GM19397 (cell line): ENCODE results near the gene TAOK1.

Experiments
- ATAC-seq: cut with Tn5 transposase; IDR thresholded peaks from one replicate; pipeline ENCODE4 v1.9.1; 2021; ENCODE audit warnings: mild to moderate bottlenecking, moderate library complexity; ENCODE audit not compliant: unreplicated experiment

The TAOK1 gene

DNA sequence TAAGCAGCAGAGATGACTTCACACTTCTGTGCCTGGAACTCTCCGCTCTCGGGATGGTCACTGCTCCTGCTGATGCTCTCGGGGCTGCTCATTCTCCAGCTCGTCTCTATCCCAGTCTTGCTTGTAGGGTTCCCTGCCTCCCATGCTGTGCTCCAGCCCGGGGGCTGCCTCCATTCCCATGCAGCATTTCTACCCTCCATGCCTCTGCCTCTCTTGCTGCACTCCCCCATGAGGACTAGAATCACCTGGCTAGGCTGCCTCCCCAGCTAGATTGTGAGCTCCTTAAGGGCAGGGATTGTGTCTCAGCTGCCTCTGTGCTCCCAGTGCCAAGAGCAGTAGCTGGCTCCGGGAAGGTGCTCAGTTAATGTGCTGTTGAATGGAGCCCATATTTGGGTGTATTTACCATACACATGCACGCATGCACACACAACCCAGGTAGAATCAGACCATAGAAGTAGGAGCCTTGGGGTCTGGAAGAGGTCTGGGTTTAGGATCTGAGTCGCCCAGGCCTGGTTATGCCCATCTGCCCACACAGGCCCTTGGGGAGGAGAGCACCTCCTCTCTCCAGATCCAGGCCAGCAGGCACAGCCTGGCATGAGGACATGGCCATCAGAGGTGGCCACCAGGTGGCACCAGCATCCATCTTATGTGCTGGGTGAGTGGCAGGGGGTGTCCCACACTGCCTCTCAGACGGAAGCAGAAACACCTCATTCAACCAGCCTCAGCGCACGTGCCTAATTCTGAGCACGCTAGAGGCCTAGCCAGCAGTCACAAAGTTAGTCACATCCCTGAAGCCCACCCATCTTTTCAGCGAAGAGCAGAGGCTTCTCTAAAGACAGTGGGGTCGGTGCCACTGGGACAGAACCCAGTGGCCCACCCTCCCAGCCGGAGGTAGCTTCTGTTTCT lies 190.0 kb downstream of the TAOK1 start:
- ATAC-seq: peak; percentile 65

DNA sequence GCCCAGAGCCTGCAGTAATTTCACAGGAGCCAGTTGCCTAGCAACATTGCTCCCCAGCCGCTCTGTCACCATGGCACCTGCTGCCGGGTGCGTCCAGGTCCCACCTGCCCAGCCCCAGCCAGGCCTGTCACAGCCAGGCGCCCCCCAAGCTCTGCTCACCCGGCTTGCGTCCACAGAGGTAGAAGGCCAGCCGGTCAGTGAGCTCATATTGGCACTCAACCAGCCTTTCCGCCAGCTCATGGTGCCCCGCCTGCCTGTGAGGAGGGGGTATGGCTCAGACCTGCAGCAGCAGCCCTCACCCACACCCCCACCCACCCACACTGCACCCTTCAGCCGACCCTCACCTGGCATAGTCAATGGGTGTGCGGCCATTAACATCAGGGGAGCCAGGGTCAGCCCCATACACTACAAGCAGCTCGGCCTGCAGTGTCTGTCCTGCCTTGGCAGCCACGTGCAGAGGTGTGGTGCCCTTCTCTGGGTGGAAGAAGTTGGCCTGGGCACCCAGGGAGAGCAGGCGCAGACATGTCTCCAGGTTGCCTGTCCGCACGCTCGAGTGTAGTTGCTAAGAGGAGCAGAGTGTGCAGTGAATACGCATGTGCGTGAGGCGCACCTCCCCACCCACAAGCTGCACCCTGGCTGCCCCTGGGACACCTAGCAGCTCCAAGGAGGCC lies 191.6 kb downstream of the TAOK1 start:
- ATAC-seq: no peak

DNA sequence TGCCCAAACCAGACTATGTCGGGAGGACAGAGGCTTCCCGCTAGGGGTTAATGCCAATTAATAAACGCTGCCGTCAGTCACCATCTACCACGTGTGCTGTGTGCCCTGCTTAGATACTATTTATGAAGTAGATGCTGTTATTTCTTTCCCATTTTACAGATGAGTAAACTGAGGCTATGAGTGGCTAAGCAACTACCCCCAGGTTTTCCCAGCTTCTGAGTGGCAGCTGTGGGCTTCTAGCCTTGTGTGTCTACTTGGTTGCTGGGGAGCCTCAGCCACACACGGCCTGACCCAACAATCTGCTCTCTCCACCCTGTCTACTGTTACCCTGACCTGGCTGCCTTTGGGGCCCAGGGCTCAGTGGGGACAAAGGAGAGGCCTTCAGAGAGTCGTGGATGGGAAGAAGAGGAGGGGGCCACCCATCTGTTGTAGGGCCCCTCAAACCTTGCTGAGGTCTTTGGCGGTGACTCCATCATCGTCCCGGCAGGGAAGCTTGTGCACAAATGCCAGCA lies 192.1 kb downstream of the TAOK1 start:
- ATAC-seq: no peak

DNA sequence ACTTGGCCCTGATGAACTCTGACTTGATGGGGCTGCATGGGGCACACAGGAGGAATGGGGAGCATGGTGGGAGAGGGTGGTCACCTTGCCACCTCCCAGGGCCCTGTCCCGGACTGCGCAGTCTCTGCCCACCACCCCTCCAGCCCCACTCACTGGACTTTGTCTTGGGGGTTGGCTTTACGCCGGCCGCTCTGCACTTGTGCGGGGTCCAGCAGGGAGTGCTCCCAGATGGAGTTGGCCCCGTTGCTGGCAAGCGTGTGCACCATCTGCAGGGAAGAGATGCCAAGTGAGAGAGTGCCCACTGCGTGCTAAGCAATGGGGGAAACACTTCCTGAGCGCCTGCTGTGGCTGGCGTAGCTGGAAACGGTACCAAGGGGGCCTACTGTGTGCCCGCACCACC lies 192.6 kb downstream of the TAOK1 start:
- no peak for ATAC-seq

DNA sequence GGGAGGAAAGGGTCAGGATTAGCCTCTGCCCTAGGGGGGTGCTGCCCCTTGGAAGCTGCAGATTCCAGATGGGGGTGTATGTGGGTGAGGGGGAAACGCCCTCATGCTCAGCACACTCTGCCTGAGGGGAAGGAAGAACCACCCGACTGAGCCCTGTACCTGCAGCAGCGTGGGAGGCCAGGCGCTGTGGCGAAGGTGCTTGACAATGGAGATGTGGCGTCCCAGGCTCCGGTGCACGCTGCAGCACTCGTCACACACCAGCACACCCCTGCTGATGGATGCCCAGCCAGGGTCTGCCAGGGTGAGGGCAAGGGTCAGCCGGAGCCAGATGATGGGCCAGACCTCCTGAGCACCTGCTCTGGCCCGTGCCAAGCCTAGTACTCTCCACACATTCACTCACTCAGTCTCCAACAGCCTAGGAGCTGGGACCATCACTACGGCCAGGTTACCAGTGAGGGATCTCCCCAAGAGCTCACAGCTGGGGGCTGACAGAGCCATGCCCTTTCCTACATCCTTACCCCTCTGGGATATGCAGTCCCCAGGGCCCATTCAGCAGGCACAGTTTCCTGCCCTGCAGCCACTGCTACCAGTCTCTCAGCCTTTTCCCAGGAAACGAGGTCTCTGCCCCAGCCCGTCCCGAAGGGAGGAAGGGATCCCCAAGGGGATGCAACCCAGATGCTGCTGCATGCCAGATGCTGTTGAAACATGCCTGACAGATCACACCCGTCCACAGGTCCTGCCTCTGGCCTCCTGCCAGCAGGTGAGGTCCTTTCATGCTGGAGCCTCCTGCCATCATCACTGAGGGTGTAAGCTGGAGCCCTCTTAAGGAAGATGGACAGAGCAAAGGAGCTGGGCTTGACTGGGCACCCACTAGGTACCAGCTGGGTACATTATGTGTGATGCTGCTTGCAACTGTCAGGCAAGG lies 193.4 kb downstream of the TAOK1 start:
- no peak for ATAC-seq

DNA sequence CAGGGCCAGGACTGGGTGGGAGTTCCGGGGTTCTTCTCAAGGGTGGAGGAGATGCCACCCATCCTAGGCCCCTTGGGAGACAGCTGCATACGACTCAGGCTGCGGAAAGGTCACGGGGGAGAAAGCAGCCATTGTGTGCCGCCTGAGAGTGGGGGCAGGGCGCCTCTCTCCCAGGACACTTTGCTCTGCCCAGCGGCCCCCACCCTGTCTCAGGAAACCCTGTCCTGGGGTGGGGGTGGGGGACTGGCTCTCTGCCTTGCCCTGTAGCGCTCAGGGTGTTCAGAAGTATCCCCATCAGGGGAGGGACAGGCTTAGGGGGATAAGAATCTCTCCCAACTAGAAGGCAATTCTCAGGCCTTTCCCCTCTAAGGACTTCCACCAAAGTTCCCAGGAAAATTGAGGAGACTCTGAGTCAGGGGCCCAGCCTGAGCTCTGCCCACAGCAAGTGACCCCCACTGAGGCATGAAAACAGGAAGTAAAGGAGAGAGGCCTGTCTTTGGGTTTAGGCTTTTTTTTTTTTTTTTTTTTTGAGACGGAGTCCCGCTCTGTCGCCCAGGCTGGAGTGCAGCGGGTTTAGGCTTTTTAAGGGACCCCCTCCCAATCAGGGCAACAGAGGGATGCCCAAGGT lies 194.4 kb downstream of the TAOK1 start:
- ATAC-seq: no peak

DNA sequence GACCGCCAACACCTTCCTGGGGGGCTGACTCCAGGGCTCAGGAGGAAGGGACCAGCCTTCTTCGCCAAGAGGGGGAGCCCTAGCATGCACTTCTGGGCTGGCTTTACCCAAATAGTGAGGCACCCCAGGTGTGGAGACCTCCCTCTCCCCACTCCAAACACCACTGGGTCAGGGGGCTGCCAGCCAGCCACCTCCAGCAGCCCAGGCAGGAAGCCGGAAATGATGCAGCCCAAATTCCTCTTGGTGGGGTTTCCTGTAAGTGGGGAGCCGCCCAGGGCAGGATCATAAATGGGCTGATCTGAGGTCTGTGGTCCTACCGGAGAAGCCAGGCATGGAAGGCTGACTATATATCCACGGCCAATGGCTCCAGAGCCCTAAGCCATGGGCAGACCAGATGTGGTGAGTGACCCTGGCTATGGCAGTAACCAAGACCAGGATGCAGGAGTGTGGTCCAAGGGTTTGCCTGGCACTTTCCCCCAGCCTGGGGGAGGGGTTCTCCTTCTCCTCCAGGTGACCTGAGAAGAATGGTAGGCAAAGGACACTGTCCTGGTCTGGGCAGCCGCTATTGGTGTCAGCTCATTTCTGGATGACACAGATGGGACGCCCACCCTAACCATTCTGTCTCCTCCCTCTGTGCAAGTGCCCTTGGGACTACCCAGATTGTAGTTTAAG lies 195.1 kb downstream of the TAOK1 start:
- no peak for ATAC-seq

DNA sequence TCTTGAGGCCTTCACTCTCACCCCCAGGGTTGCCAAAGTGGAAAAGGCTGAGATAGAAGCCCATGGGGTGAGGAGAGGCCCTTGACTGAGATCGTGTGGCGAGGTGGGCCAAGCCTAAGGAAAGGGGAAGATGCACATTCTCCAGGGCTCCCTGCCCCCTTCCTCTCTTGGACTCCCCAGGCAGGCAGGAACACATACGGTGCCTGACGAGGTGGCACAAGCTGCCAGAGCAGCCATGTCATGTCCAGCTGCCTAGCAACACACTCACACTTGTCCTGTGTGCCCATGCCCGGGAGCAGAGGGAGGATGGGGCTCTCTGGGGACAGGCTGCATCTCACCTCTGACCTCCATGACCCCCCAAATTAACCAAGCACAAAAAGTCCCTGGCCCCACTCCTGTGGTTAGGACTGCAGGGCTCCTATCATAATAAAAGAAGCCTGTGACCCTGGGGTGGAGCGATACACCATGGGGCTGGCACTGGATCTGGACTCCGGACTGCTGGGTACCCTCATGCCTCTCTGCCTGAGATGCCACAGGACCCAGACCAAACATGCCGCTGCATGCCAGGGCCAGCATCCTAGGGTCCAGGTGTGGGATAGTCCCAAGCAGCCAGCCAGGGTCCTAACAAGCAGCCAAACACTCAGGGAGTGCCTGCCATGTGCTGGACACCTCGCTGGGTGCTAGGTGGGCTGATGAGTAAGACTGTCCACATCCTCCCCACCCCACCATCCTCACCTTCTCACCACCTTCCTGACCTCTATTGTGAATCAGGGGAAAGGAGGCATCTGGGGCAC lies 196.7 kb downstream of the TAOK1 start:
- ATAC-seq: no peak

DNA sequence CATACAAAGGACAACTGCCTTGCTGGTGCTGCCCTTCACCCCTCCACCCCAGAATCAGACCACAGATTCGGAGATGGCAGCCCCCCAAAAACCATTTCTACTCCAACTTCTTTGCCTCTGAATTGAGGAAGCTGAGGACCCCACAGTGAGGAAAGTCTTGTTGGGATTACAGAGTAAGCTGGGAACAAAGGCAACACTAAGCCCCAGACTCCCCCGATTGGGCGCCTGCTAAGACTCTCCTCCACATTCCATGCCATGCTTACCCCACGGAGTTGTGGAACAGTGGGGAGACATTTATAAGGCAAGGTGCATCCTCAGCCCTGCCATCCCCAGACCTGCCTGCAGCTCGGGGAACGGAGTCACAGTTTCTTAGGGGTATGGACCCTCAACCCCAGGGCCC lies 197.4 kb downstream of the TAOK1 start:
- no peak for ATAC-seq

DNA sequence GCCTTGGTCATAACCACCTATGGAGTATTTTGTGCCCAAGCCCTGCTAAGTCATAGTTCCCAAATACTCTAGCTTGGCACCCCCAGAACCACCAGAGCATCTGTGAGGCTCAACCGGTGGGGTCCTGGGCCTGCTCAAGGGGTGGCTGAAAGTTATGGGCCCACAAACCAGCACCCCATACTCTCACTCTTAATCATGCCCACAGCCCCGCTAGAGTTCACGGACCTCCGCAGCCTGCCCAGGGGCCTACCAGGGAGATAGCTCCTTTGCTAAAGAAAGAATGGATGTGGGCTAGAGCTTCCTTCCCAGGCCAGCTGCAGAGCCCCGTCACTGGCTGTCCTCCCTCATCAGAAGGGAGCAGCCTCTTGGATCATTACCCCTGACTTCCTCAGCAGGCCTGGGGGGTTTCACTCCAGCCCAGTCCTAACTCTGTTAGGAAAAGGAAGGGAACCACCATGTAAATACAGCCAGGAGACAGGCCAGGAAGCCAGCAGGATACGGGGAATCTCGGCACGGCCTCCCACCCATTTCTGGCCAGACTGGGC lies 197.9 kb downstream of the TAOK1 start:
- ATAC-seq: no peak

DNA sequence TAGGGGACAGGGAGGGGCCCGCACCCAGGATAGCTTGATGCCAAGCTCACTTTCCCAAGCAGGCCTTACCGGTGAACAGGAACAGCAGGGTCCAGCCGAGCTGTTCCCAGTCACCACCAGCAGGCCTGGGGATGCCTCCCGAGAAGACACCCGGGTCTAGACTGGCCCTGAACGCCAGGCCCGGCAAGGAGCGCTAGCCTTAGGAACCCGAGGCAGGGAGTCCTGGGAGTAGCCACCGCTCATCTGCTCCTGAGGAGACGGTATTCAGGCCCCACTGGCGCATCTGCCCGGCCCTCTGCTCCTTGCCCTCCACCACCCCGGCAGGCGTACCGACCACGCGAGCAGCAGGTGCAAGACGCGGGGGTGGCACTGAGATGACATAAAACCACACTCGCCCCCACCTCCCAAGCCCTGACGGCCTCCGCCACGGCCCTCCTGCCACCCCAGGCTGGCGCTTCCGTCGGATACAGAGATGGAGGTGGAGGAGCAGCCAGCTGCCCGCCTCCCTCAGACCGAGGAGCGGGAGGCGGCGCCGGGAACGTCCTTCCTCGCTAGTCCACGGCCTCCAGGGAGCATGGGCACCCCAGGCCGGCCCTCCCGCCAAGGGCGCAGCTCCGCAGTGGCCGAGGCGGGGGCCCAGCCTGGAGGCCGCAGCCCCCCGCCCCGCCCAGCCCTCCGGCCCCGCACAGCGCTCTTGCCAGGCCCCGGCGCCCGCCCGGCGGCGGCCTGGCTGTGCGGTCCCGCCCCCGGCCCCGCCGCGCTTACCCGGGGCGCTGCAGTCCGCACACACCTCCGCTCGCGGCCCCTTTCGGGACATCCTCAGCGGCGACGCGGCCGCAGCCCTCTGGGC lies 198.6 kb downstream of the TAOK1 start:
- ATAC-seq: peak; percentile 20

DNA sequence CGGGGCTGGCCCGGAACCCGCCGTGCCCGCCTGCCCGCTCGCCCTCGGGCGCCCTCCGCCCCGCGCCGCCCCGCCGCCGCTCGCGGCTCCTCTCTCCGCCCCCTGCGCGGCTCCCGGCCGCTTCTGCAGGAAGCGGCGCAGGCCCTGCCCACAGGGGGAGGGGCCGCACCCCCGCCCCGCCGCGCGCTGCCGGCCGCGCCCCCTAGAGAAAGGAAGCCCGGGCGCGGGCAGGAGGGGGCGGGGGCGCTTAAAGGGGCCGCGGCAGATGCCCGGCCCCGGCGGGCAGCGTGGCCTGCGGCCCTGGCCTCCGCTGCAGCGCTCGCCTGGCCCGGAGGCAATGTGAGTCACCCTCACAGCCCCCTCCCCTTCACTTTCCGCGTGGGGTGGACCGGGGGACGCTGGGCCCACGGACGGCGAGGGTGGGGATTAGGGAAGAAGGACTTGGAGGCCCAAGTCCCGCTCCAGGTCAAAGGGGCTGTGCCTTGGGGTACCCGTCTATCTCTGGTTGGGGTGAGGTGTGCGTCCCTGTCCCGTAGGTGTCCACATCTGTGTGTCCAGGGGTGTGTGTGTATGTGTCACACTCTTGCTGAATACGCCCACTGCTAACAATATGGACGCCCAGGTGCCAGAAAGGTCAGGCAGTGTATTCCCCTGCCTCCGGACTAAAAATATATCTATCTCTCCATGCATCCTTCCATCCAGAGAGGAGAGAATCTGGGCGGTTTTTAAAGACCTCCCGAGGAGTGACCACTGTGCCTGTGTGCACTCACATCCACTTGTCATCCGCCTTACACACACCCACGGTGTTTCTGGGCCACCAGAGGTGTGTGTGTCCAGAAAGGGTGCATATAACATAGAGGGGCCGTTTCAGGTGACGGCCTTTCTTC lies 199.6 kb downstream of the TAOK1 start, which contains the start of gene GIT1:
GIT1 (minus strand) TSS at position 125 of the 887 bp plus-strand sequence. CDS start 270 bp downstream, outside the sequence.
- ATAC-seq: peak; percentile 74

DNA sequence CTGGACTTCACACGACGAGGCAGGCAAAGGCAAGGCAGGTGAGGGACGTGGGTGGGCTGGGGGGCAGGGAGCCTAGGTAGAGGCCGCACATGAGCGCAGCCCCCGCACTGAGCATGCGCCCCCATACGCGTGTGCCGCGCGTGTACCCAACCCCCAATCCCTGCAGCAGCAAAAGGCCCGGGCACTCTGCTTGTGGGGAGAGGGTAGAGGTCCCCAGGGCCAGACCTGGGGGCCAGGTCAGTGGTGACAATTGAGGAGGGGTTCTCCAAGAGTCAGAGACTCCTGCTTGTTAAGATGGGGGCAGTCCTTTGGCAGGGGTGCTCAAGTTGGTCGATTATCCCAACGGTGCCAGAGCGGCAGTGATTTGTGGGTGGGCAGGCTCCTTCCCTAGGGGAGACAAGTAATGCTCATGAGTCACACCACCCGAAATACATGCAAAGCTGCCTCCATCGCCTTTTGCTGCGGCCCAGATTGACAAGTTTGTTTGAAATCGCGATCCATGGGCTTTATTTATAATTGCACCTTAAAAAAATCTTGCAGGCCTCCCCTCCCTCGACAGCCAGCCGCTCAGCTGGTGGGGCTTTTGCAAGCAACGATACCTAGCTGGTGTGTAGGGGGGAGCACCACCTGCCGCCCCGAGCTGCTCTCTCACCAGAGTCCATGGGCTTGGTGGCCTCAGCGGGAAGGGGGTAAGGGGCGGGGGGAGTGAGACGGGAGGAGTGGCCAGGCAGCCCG lies 200.4 kb downstream of the TAOK1 start:
- no peak for ATAC-seq

DNA sequence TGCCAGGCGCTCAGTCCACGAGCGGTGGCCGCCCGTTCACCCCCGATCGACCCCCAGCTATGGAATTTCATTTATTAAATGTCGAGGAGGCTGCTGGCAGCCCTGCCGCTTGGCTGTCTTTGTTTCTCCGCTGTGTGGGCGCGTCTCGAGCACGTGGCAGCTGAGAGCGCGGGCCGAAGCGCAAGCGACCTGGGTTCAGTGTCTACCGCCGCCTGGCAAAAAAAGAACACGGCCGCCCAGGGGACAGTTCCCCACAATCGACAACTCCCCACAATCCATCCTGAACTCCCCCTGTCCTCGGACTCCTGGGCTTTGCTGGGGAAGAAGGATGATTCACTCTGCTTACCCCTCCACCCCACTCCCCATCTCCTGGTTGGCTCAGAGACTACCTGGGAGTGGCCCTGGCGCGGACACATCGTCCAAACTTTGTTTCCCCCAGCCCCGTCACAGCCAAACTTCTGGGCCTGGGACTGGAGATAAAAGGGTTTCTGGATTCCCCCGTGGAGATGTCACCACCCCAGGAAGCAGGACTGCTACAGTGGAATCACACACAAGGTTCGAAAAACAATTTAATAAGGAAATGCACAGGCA lies 201.1 kb downstream of the TAOK1 start:
- ATAC-seq: no peak

DNA sequence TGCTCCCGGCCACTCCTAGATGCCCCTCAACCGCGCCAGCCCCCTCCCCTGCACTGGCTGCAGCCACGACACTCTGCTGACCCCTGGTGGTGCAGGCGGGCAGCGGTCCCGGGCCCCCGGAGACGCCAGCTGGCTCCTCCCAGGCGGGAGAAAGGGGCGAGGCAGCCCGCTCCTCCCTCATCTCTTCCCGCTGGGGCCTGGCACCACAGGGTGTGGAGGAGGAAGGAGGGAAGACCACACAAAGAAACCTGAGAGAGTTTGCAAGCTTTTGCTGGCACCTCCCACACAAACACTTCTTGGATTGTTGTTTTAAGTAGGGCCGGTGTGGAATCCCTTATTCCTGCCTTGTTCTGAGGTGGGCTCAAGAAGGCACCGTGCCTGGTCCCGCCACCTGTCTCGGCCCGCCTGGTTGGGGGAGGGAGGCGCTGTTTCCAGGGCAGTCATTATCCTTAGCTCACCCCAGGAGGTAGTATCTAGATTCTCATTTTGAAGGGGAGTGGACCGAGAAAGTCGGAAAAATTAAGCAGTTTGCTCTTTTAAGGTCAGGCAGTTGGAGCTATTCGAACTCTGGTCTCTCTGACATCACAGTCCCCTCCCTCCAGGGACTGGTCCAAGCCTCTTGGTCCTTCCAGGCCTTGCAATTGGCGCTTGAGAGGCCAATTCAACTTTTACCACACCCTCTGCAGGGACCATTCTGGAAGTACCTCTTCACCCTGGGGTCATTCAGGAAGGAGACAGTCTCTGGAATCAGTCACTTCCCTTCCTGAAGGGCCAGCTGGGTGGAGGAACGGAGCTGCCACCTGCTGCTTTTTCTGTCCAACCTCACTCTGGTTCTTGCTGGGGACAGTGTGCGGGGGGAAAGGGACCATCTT lies 201.8 kb downstream of the TAOK1 start:
- no peak for ATAC-seq
